Stimulated activated CD4-positive, alpha-beta T cell treated with anti-CD3 and anti-CD28 coated beads, Interleukin-4, amount 100 ng/mL, for 24 hours (primary cell): ENCODE measurements around the gene SYNPO.

ENCODE experiments used
- DNase-seq: peaks from one replicate; pipeline ENCODE4 v3.0.0-alpha.2; 2020

SYNPO gene

DNA sequence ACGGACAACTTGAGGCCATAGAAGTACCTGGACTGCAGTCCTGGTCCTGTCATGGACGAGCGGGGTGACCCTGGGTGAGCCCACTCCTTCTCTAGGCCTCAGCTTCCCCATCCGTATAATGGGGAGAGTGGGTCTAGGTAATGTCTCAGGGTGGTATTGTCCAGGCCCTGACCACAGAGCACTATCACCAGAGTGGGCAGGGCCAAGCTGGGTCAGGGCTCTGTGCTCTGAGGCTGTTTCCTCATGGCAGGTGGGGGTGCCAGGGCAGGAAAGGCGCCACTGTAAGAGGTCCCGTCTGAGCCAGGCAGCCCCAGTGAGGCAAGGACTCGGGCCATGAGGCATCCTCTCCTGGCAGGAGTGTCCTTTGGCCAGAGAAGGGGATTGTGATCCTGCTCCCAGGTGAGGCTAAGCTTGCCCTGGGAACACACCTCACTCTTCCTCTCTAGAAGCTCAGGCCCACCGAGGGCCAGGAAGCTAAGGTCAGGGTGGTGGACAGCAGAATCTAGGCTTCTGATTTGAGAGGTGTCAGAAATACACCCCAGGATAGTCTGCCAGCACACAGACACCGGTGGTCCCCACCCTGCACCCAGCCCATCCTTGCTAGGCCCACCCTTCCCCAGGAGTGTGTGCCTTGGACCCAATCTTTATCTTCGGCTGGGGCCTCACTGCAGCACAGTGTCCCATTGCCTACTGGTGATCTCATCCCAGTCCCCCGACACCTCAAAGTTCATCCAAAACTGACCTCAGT is 19.1 kb downstream of the SYNPO start:
- no peak for DNase-seq

DNA sequence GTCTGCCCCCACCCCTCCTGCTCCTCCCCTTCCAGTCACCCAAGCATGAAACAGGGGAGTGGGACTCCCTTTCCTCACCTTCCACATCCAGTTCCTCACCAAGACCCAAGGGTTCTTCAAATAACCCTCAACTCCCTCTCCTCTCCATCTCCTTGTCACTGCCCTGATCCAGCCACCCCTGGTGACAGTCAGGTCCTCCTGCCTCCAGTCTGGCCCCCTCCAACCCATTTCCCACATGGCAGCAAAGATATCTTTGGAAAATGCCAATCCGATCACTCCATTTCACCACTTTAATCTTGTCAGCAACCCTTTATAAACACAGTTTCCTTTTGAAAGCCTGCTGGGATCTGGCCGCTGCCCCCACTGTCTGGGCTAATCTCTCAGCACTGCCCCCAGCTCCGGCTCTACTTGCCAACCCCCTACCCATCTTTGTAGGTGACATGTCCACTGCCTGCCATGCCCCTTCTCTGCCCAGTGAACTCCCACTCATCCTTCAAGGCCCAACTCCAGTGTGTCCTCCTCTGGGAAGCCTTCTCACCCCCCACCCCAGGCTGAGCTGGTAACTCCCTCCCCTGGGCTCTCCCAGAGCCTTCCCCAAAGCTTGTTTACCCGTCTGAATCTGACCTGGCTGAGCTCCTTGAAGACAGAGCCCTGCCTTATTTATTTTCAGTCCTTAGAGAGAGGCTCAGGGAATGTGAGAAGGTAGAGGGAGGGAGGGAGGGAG is 19.8 kb downstream of the SYNPO start:
- no peak for DNase-seq

DNA sequence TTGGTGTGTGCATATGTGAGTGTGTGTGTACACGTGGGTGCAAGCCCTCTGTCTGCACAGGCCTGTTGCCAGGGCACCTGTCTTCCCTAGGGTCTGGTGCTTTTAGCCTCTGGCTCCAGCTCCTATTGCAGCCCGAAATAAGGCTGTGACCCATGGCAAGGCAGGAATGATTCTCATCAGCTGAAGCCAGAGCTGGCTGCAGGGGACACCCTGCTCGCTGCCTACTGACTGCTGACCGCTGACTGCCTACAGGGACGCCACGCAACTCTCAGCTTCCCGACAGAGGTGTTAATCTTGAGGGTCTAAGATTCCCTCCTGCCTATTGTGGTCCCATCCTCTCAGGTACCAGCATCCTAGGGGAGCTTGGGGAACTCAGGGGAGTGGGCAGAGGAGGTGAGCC is 20.6 kb downstream of the SYNPO start, which contains the start of gene MYOZ3:
Gene MYOZ3, plus strand, starts transcription at position 166 of the 400 bp plus-strand sequence. CDS start 1,691 bp downstream, outside the sequence.
- DNase-seq, result no peak

DNA sequence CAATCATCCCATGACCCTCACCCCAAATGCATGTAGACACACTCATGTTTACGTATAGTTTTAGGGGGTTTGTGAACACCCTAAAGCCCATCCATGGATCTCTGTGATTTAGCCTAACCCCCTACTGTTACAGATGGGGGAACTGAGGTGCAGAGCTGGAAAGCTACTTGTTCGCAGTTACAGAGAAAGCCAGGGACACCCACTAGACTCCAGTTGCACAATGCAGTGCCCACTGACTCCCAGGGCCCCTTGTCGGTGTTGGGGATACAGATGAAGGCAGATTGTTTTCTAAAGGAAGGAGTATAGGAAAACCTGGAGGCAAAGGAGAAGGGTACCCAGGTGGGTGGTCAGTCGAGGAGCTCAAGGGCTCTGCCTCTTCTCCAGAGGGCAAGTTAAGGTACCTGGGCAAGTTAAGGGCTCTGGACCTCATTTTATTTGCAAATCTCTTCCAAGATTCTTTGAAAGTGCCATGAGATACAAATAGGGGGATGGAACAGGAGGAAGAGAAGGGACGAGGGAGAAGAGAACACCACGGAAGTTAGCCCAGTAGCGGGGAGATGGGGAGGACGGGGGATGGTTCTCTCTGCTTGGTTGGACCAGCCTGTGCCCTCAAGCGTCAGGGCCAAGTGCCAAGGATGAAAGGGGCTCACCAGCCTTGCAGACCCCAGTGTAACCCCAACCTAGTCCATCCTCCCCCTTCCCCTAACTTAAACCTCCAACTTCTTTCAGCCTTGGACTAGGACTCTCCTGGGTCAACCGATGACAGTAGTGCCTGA is 21.5 kb downstream of the SYNPO start:
- no peak for DNase-seq

DNA sequence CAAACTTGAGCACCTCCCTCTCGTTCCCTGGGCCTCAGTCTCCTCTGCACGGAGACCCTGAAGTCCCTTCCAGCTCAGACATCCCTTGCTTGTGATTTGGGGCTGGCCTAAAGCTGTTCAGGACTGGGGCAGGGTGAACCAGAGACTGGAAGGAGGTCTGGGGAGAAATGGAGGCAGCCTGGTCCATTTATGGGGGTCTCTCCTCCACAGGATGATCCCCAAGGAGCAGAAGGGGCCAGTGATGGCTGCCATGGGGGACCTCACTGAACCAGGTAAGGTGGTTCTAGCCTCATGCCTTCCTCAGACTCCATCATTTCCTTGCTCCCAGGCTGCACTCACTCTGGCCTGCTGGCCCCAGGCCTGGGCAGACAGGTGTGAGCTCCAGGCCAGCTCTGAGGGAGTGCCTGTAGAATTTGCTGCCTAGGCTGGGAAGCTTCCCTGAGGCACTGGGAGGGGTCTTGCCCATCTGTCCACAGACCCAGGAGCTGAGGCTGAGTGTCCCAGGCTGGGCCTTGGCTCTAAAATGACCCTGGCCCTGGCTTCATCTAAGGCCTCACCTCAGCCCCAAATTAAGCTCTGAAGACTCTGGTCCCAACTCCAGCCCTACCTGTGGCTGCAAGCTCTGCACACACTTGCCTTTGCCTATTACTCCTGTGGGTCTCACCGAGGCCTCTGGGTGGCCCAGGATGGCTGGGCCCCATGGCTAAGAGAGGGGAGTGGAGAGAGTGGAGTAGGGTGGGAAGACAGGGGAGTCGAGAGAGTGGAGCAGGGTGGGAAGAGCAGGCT is 22.5 kb downstream of the SYNPO start:
- no peak for DNase-seq

DNA sequence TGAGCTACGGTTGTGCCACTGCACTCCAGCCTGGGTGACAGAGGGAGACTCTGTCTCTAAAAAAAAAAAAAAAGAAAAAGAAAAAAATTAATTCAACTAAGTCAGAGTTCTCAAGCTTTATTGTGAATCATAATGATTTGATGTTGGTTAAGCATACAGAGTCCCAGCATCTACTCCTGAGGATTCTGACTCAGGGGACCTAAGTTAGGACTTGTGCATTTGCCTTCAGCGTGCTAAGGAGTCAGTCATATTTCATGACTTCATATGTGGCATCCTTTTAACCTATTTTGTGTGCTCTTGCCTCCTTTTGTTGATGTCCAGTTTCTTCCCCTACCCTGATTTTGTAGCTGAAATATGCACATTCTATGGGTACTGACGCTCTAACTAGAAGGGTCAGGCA is 23.5 kb downstream of the SYNPO start:
- no peak for DNase-seq

DNA sequence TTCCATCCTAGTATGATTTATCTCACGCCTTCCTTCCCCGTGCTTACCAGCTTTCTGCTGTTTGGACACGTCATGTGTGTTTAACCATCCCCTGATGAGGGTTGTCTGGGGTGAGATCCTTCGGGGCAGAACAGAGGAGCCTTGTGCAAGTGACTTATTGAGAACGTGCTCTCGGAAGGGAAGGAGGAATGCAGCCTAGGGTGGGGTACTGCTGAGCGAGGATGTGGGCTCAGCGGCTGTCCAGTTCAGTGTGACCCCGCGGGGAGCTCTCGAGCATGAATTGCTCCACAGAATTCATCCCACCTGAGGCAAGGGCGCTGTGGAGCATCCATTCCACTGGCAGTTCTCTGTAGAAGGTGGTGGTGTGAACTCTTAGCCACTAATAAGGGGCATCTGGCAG is 24.6 kb downstream of the SYNPO start:
- no peak for DNase-seq

DNA sequence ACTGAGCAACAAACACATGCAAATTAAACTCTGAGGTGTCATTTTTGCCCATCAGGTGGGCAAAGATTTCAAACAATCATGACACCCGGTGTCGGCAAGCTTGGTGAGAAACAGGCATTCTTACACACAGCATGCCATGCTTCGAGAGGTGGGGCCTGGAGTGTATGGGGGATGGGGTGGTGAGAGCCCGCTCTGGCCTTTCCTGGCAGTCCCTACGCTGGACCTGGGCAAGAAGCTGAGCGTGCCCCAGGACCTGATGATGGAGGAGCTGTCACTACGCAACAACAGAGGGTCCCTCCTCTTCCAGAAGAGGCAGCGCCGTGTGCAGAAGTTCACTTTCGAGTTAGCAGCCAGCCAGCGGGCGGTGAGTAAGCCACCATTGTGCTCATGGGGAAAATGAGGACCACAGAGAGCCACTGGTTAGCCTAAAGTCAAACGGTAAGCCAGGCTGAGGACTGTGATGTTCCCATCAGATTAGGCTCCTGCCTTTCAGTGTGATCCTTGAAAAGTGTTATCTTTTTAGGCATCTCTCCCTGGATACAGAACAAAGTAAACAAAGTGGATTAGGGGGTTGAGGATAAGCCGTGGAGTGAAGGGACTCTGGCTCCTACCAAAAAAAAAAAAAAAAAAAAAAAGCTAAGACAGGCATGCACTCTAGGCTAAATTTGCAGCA is 30.0 kb downstream of the SYNPO start:
- no peak for DNase-seq

DNA sequence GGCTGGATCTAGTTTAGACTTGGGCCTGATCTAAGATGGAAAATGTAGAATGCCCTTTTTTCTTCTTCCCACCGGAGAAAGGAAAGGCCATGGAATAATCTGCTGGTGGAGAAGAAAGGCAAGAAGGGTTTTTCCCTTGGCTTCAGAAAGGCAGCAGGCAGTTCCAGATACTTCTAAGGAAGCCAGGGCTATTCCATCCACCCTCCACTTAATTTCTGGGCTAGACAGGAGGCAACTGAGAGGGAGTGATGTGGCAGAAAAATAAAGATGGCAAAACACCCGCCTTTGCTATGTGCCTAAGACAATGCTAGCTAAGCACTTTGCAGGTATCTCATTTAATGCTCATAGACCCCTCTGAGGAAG is 30.5 kb downstream of the SYNPO start:
- DNase-seq, result no peak

DNA sequence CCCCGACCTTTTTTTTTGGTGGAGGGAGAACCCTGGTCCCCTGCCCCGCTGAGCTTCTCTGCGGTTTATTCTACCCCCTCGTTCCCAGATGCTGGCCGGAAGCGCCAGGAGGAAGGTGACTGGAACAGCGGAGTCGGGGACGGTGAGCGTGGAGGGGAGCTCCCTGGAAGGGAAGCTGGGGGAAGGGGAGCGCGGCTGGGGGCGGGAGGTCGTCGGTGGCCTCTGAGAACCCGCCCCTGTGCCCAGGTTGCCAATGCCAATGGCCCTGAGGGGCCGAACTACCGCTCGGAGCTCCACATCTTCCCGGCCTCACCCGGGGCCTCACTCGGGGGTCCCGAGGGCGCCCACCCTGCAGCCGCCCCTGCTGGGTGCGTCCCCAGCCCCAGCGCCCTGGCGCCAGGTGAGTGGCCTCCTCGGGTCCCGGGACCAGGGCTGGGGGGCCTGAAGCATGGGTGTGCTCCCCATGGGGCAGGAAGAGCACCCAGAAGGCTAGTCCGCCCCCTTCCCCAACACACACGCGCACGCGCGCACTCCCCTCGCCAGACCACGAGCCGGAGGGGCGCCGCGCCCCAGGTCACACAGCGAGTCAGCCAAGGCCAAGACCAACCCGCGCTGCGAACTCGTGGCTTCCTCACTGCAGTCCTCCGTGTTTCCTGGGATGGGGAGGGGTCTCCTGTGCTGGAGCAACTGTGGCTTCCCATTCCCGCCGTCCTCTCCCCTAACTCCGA is 31.2 kb downstream of the SYNPO start:
- no peak for DNase-seq

DNA sequence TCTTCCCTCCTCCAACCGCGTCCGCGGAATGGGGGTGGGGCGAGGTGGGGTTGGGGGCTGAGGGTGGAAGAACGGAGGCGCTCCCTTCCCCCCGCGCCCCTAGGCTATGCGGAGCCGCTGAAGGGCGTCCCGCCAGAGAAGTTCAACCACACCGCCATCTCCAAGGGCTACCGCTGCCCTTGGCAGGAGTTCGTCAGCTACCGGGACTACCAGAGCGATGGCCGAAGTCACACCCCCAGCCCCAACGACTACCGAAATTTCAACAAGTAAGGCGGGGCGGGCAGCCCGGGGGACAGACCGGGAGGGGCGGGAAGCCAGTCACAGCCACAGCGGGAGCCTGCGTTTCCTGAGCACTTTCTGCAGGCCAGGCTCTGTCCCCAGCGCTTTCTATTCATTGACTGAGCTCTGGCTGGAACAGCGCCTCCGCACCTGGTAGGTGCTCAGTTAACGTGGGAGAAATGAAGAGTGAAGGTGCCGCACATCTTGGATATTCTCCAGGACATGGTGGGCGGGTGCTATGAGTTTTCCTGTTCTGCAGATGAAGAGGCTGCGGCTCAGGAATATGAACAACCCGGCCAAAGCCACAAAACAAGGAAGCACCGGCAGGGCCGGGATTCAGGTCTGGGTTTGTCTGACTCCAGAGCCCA is 31.9 kb downstream of the SYNPO start:
- DNase-seq, result peak; percentile 17

DNA sequence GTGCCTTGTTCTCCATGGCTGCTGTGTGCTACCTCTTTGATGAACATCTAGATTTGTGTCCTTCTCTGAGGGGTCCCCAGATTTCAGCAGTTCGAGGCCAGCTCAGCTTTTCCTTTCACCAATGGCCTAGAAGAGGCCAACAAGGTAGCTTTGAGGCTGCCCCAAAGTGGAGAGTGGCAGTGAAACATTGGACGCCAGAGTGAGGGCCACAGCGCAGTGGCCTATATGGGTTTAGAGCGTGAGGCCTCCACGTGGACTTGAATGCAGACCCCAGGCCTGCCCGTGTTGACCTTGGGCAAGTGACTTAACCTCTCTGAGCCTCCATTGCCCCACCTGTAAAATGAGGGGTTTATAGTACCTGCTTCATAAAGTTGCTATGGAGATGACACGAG is 32.4 kb downstream of the SYNPO start:
- no peak for DNase-seq

DNA sequence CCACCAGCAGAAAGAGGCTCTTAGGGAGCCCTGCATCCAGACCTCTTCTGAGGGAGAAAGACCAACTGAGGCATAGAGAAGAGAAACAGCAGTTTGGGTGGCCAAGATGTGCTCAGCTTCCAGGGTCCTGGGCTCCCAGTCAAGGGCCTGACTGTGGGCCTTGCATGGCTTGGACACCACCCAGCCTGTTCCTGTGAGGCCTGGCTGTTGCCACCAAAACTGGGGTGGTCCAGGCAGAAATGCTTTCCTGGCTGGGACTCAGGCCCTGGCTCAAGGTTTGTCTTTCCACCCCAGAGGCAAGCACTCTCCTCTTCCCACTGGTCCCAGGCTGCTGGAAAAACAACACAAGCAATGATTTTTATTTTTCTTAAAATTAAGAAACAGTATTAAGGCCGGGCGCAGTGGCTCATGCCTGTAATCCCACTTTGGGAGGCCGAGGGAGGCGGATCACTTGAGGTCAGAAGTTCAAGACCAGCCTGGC is 33.9 kb downstream of the SYNPO start:
- no peak for DNase-seq

DNA sequence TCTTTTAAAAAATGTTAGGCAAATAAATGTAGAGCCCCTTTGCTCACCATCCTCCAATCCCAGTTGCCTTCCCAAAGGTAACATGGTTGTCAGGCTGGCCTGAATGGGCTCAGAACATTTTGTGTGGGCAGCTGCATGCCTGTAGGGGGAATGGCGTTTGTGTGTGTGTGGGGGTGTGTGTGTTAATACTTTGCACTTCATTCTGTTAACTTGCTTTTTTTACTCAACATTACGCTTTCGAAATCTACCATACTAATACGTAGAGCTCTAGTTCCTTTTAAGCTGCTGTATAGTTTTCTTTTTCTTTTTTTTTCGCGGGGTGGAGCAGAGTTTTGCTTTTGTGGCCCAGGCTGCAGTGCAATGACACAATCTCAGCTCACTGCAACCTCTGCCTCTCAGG is 34.6 kb downstream of the SYNPO start:
- no peak for DNase-seq

DNA sequence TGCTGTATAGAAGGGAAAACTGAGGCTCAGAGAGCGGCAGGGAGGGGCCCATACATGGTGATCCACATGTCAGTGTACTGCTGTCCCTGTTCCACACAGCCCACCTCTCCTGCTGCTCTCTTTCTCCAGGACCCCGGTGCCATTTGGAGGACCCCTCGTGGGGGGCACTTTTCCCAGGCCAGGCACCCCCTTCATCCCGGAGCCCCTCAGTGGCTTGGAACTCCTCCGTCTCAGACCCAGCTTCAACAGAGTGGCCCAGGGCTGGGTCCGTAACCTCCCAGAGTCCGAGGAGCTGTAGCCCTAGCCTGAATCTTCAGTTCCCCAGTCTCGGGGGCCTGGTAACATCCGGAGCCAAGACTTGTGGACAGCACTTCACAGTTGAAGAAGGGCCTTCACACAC is 36.1 kb downstream of the SYNPO start:
- DNase-seq, result no peak

DNA sequence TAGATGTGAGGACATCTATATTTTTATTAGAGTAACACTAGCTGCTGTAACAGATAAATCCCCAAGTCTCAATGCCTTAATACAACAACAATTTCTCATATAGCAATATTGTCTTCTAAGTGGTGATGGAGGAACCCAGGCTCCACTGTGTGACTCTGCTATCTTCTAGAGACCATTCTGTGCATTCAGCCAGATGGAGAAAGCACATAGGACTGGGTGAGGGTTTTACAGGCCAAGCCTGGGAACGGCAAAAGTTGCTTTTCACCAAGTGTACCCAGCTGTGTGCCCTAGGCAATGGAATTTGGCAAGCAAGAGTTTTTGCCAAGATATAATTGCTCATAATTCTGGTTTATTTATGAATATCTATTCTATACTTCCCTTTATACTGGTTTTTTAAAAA is 48.7 kb downstream of the SYNPO start:
- no peak for DNase-seq

DNA sequence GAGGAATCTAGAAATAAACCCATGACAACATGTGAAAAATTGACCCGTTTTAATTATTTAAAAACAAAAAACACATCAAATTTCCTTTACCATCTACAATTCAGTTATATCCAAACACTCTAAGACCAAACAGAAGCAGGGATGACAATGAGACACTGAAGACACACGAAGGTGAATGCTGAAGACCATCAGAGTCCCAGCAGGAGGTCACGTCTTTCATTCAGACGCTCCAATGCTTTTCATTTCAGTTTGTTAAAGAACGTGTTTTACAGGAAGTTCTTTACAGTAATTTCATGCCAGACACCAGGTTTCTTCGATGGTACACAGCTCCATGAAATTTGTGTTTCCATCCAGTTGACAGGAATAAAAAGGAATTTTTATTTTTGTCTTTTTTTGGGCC is 50.3 kb downstream of the SYNPO start:
- DNase-seq, result no peak

DNA sequence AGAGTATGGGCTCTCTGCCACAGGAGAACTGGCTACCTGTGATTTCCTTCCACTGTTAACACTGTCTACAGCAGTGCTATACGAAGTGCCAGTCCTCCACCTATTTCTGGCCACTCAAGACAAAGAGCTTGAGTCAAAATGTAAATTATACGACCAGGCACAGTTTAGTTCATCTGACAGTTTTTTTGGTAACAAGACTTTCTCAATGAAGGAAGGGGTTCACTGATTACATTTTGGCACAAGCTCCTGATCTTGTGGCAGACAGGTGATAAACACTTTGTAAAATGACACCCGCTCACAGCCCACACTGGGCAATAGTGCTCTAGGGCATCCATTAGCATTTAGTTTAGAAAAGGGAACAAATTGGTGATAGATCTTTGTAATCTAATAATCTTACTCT is 51.8 kb downstream of the SYNPO start:
- no peak for DNase-seq

DNA sequence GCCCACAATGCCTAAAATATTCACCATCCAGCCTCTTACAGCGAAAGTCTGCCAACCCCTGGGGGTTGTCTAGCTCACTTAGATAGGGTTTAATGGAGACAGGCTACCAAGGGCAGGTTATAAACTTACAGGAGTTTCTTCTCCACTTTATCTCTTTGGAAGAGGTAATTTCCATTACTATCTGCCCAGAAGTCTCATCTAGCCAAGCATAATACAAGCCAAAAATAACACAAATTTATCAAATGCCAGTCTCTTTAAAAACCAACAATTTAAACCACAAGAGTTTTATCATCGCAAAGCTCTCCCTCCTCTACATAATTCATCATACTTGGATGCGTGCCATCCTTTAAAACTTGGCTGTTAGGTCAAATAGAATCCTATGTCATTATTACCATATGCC is 54.2 kb downstream of the SYNPO start:
- DNase-seq, result no peak

DNA sequence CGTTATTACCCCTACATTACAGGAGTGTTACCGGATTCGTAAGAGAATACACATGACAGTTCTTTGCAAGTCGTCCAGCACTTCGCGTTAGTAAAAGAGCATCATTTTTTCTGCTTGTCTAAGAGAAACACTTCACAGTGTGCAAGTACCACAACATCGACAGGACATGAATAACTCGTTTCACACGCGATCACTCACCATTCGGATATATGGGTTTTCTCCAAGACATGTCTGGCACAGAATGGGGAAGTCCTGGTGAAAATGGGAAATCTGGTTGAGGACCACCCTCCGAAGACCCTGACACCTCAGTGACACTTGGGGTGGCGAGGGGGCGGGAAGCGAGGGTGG is 59.8 kb downstream of the SYNPO start:
- no peak for DNase-seq
